Germinal center (tissue), 1 donor: ENCODE data around the gene BNC2.

Experiments
- DNase-seq: peaks from one replicate; pipeline ENCODE4 v3.0.0; 2012; ENCODE audit warnings: mixed read lengths, low spot score

Gene BNC2

GRCh38 chr9:16715404-16715803 lies 155.1 kb downstream of the BNC2 start:
- no peak for DNase-seq

GRCh38 chr9:16712787-16713186 lies 157.7 kb downstream of the BNC2 start:
- DNase-seq, result no peak

DNA sequence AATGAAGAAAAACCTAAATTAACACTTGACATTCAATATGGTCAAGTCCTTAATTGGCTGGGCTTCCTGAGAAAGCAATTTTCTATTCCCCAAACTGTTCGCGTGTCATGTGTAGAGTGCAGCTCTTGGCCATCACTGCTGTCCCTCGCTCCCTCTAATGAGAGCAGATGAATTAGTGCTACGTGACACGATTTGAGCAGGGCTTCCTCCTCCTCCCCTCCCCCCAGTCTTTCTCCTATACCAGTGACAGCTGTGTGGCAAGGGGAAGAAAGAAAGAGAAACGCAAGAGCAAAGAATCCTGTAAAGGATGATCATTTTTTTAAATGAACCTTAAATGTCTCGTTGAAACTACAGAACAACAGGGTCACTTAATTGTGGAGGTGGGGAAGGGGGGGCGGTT lies 159.6 kb downstream of the BNC2 start:
- DNase-seq, result no peak

- DNase-seq, result no peak
These were observed 160.5 kb downstream of the BNC2 start for GRCh38 chr9:16709924-16710323.

DNA sequence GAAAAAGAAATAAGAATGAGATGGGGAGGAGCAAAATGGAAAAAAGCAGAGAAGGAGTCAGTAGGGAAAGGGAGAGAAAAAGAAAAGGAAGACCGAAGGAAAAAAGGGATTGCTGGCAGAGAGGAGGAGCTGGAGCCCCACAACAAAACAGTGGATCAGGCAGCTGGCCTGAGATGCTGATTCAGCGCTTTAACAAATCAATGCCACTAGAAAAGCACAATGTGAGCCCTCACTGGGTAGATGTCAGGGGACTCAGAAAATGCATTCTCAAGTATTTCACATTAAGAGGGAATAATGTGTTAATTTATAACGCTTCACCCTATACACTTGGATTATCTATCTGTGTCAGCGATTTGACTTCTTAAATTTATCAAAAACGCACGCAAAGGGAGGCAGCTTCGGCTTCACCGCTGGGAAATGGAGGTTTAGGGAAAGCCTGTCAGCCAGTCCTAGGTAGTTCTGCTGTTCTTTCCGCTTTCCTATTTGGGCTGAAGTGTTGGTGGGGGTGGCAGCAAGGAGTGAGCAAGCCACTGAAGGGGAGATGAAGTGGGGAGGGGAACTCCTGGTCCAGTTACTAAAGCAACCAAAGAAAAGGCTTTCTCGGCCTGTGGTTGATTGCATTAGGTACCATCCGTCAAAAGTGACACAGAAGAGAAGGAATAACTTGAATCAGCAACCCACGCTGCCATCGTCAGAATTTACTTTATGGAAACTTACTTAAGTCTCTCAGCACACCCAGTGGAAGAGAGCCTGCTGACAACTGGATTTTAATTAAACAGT lies 161.6 kb downstream of the BNC2 start:
- DNase-seq, result no peak

- DNase-seq, result peak; percentile 2
These were observed 165.3 kb downstream of the BNC2 start for GRCh38 chr9:16705111-16705604.

DNA sequence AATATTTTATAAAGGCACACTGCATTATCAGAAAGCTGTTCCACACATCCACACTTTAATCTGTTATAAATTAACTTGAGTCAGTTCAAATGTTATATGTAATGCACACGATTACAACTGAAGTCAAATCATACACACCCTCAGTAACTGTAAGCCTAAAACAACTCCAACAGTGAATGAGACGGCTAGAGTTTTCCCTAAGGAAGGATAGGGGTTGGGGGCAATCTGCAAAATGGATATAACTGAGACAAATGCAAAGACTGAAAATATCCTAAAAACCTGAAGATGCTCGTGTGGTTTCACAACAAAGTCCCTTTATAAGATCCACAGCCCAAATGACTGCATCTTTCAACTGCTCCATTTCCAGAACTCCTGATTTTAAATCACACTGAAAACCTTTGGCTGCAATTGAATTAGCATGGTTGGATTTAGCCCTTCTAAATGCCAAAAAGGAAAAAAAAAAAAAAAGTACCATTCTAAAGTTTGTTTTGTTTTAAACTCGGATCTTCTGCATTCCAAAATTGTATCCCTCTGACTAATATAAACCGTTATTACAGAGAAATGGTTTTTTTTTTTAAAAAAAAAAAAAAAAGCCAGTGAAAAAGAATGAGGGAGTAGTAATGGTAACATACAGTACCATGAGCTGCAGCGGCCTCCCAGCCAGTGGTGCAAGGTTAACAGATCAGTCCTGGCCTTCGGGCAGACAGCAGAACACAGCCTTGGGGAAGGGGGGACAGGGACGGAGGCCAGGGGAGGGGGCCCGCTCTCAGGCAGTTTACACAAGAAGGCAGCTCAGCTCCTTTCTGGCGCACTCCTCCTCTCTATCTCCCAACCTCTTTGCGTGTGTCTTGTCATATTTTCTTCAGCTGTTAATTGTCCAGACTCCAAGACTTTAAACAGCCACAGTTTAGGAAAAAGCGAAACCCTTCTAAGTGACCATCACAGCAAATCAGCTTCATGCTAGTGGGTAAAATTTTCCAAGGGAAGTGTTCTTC lies 166.1 kb downstream of the BNC2 start:
- no peak for DNase-seq

GRCh38 chr9:16701347-16701746 lies 169.1 kb downstream of the BNC2 start:
- no peak for DNase-seq

DNA sequence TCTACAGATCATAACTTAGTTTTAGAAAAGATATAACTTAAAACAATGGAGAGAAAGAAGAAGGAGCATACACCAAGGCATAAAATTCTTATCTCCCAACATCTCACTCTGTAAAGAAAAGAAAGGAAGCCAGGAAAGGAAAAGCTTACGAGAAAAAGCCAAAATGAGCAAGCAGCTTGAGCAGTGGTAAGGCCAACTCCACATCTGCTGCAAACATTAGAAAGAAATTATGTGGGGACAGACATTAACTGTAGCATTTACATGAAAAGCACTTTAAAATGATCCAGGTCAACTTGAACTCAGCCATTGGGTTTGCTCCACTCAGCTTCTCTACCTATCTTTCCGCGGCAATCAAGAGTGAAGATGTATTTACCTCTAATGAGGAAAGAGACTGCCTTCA lies 176.9 kb downstream of the BNC2 start:
- DNase-seq, result no peak

DNA sequence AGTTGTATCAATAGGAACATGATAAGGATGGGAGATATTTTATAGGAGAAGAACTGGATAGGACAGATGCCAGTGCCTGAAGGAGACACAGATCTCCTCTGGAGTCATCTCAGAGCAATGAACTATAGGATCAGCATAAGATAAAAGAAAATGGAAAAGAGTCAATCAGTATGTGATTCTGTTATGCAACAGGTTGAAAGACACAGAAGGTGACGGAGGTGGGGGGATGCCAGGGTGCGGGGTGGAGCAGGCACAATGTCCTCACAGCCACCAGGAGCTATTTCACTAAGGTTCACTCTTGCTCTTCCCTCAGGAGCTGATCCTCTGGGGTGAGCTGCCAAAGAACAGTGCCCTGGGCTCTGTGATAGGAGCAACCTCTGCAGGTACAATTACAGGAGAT lies 179.8 kb downstream of the BNC2 start:
- no peak for DNase-seq

DNA sequence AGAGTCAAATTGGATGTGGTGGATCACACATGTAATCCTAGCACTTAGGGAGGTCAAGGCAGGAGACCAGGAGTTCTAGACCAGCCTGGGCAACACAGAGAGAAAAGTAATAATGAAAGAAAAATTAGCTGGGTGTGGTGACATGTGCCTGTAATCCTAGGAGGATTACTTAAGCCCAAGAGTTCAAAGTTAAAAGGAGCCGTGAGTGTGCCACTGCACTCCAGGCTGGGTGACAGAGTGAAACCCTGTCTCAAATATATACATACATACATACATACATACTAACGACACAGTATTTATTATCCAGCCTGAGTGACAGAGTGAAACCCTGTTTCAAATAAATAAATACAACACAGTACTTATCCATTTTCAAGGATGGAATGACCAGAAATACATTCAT lies 180.3 kb downstream of the BNC2 start:
- no peak for DNase-seq

GRCh38 chr9:16689351-16689938 lies 181.0 kb downstream of the BNC2 start:
- no peak for DNase-seq

DNA sequence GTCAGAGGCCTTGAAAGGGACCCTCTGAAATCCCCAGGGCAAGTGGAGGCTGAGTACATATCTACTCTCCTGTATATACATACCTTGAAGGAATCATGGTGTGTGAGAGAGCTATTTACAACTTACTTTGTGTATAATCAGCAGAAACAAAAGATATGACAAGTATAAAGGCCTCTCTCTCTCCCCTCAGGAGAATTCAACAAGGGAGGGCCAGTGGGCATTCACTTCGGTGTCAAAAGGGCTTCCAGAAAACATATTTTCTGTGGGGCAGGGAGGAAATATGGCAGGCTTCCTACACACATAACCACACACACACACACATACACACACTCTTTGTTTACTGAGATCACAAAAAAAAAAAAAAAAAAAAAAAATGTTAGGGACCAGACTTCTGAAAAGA lies 181.7 kb downstream of the BNC2 start:
- DNase-seq, result no peak

DNA sequence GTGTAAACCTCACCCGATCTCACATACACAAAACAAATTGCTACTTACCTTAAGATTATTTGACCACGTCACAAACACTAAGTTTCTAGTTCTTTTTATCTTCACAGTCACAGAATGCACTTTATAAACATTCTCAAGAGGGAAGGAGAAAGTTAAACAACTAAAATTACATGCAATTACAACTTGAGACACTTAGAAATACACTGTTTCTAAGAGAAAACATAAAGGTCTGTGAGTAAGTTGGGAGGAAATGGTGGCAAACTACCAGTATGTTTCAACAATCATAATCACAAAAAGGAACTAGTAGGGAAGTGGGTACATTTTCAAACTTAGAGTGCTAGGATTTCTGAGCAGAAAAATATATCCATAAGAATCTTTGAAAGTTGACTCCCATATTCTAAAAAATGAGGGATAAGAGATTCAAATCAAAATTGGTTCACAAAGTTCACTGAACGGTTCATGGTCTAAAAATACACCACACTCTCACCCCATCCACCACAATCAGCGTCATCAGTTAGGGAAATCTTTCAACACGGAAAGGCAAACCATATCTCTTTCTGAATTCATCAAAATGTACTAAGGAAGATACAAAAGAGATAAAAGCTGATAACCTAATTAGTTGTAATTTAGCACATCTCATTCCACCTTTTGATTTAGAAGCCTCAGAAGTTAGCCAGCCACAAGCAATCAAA lies 182.6 kb downstream of the BNC2 start:
- no peak for DNase-seq

DNA sequence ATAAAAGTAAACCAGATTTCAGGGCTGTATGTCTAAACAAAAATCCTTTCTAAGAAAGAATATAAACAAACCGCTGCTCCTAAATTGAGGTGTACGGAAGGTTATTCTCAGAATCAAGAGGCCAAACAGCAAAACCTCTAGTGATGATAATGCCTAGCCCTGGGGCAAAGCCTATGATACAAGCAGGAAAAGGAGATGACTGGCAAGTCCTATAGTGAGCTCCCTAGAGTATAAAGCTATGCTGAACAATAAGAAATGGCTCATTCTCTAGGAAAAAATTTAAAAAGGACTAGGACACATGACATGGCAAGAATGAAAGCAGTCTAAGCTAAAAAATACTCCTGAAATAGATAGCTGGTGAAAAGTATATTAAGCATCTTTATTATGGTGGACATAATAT lies 187.1 kb downstream of the BNC2 start:
- no peak for DNase-seq

- no peak for DNase-seq
These were observed 188.2 kb downstream of the BNC2 start for GRCh38 chr9:16682273-16682672.

DNA sequence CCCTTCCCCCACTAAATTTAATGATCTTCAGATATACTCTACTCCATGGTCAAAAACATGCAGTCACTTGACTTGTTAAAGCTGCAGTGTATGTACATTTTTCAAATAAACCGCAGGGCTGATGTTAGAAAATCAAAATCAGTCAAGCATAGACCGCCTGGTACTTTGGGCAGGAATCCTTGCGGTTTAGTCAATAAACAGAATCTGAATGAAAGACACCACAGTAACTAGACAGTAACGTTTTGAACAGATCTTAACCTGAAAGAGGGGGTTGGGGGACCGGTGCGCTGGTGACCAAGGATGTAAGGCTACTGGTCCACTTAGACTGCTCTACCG lies 188.8 kb downstream of the BNC2 start:
- no peak for DNase-seq

GRCh38 chr9:16680975-16681651 lies 189.4 kb downstream of the BNC2 start:
- no peak for DNase-seq

DNA sequence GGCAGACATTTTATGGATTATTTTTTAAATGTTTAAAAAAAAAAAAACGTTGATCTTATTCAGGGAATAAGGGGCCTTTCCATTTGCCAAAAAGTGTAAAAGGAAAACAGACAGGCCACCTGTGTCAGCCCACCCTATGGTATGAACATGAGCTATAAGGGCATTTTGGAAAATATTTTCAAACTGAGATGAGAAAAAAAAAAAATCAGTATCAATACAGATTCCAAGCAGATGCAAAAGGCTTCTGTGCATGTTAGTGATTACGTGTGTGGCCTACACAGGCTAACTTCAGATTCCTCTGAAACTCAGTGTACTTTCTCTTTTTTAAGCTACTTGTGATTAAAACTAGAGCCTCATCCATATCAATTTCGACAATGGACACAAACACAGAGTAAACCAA lies 189.9 kb downstream of the BNC2 start:
- no peak for DNase-seq

DNA sequence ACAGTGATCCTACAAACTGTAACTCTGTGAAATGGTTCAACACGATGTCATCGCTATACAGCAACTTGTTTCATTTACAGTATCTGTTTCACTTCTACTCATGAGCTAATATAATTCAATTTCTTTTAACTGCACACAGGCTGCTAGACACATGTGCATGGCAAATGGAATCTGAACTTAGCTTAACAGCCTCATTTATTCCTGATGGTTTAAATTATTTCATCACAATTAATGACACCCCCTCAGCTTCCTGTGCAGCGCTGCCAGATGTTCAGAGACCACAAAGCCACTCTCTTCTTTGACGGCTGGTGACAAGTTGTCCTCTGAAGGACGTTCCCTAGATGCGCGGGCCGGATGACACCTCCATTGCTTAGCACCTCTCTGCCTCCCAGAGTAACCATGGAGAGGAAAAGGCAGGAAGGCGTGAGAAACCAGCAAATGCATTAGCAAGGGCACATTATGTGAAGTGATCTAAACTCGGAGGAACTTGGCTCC lies 191.1 kb downstream of the BNC2 start:
- no peak for DNase-seq

DNA sequence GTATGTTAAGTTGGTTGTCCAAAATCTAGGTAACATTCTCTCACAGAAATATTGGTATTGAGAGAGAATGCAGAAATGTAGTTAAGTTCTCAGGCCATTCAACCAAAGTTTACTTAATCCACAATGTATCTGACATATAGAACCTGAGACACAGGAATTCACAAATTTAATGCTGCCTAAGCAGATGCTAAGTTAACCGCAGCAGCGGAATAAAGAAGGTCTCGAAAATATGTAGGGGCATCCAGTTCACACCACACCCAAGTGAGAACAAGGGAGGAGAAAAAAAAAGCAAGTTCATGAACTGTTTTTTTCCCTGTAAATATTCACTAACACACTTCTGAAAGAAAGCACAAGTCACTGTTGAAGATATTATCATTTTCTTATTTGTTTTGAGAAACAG lies 194.0 kb downstream of the BNC2 start:
- DNase-seq, result no peak
